DND-41 (cell line): Measurements from ENCODE around the gene NUTF2.

Source experiments
- ATAC-seq: fragments of 200-7000 bp; cut with Tn5 transposase; 3 replicates; pipeline ENCODE4 v1.9.1; 2021; ENCODE audit warnings: low read depth; ENCODE audit not compliant: insufficient read depth
- DNase-seq: peaks from one replicate; pipeline ENCODE4 v3.0.0-alpha.2; 2020
- H2AFZ ChIP-seq: 2 replicates; pipeline ENCODE4 v1.6.0; 2012; ENCODE audit warnings: low read depth, low read length
- H3K27ac ChIP-seq: 2 replicates; pipeline ENCODE4 v1.5.1; 2012; ENCODE audit warnings: low read length, inconsistent platforms
- H3K27me3 ChIP-seq: fragments of 200-600 bp; sonication (generic); 2 replicates; pipeline ENCODE4 v1.6.0; 2012; ENCODE audit warnings: low read length, mild to moderate bottlenecking, inconsistent platforms; ENCODE audit not compliant: insufficient read depth, poor library complexity
- H3K36me3 ChIP-seq: 2 replicates; pipeline ENCODE4 v1.5.1; 2012; ENCODE audit warnings: low read length, inconsistent platforms; ENCODE audit not compliant: insufficient read depth
- H3K4me1 ChIP-seq: 2 replicates; pipeline ENCODE4 v1.5.1; 2012; ENCODE audit warnings: mild to moderate bottlenecking, low read length; ENCODE audit not compliant: insufficient read depth
- H3K4me2 ChIP-seq: 2 replicates; pipeline ENCODE4 v1.6.0; 2012; ENCODE audit warnings: mild to moderate bottlenecking, moderate library complexity, low read length, inconsistent platforms; ENCODE audit not compliant: insufficient read depth
- H3K4me3 ChIP-seq, 2 experiments: fragments of 200-600 bp in 1 of 2; shearing (Covaris generic) in 1 of 2; 2 replicates each; pipeline ENCODE4 v1.5.1; 2012 to 2016; ENCODE audit warnings: inconsistent platforms in 2 of 2, low read length in 2 of 2, mild to moderate bottlenecking in 2 of 2, low read depth in 1 of 2, moderate library complexity in 1 of 2
- H3K79me2 ChIP-seq: 2 replicates; pipeline ENCODE4 v1.6.0; 2012; ENCODE audit warnings: low read length, inconsistent platforms; ENCODE audit not compliant: insufficient read depth
- H3K9ac ChIP-seq: 2 replicates; pipeline ENCODE4 v1.6.0; 2012; ENCODE audit warnings: low read depth, mild to moderate bottlenecking, inconsistent platforms, low read length, moderate library complexity
- H3K9me3 ChIP-seq: 2 replicates; pipeline ENCODE4 v1.5.1; 2012; ENCODE audit warnings: low read length, moderate library complexity, mild to moderate bottlenecking, inconsistent platforms; ENCODE audit not compliant: insufficient read depth, severe bottlenecking
- H4K20me1 ChIP-seq: 2 replicates; pipeline ENCODE4 v1.6.0; 2012; ENCODE audit warnings: low read length; ENCODE audit not compliant: insufficient read depth
- CTCF ChIP-seq: IDR thresholded peaks from 2 replicates; pipeline ENCODE4 v1.5.1; 2012; ENCODE audit warnings: borderline replicate concordance, low read length, moderate library complexity, mild to moderate bottlenecking; ENCODE audit not compliant: poor library complexity, severe bottlenecking; ENCODE audit errors: extremely low read depth
- EZH2 ChIP-seq: IDR thresholded peaks from 3 replicates; pipeline ENCODE4 v1.6.1; 2012; ENCODE audit warnings: borderline replicate concordance, low read depth, mild to moderate bottlenecking, moderate library complexity, low read length, inconsistent platforms; ENCODE audit not compliant: severe bottlenecking

Gene NUTF2

GRCh38 chr16:67805718-67806427, 40.9 kb upstream of the NUTF2 start:
- ATAC-seq = no peak
- Histone ChIP-seq H3K9ac (peak overlapping the region; percentile 78), H3K9me3 (no peaks in the 10 kb centered on the region), H2AFZ (peak overlapping the region; percentile 82), H3K27me3 (no peaks in the 10 kb centered on the region), H3K79me2 (peaks cover 51% of the 10 kb centered on the region), H3K27ac (peak overlapping the region; percentile 74), H3K4me1 (peaks cover 36% of the 10 kb centered on the region), H4K20me1 (no peaks in the 10 kb centered on the region; the same call in 1 of the 2 replicates), H3K4me3 (peak overlapping the region; percentile 86 to 91), H3K36me3 (peaks cover 35% of the 10 kb centered on the region), H3K4me2 (peak overlapping the region; percentile 92)
- TF ChIP-seq CTCF (no peak), EZH2 (no peak)
- peak; percentile 14 for DNase-seq

GRCh38 chr16:67806428-67807147, 40.1 kb upstream of the NUTF2 start, which contains the start of the genes RANBP10 and TSNAXIP1:
Gene RANBP10, minus strand, starts transcription at chr16:67806560. Its CDS starts 24 bp downstream, at chr16:67806536.
Gene TSNAXIP1, plus strand, starts transcription at chr16:67806889. Its CDS starts 261 bp downstream, at chr16:67807150.
- Histone ChIP-seq H3K9ac (peak within 1 kb of the TSS; percentile 78), H4K20me1 (no peaks in the 10 kb centered on the region; the same call in 1 of the 2 replicates), H3K4me1 (peaks cover 36% of the 10 kb centered on the region), H3K79me2 (peaks cover 44% of the 10 kb centered on the region), H3K36me3 (peaks cover 28% of the 10 kb centered on the region), H3K27me3 (no peaks in the 10 kb centered on the region), H2AFZ (peak within 1 kb of the TSS; percentile 82), H3K4me2 (peak within 1 kb of the TSS; percentile 92), H3K4me3 (peak within 1 kb of the TSS; percentile 86 to 91), H3K9me3 (no peaks in the 10 kb centered on the region), H3K27ac (peak within 1 kb of the TSS; percentile 74)
- TF ChIP-seq EZH2 (no peak), CTCF (no peak)
- peak; percentile 98 for DNase-seq
- ATAC-seq = peak; percentile 96

- ATAC-seq = no peak
- DNase-seq = no peak
- peaks cover 32% of the 10 kb centered on the region for H3K4me1 ChIP-seq
- peaks cover 22% of the 10 kb centered on the region for H3K36me3 ChIP-seq
- H3K79me2 ChIP-seq = peaks cover 37% of the 10 kb centered on the region
- peak overlapping the region; percentile 92 for H3K4me2 ChIP-seq
- peak overlapping the region; percentile 86 to 91; a peak in 3 of 4 replicates for H3K4me3 ChIP-seq
- H3K27me3 ChIP-seq = no peaks in the 10 kb centered on the region
- no peak overlapping the region for H3K27ac ChIP-seq
- TF ChIP-seq EZH2 (no peak), CTCF (no peak)
- peak overlapping the region; percentile 78 for H3K9ac ChIP-seq
- H4K20me1 ChIP-seq = no peaks in the 10 kb centered on the region; the same call in 1 of the 2 replicates
- no peaks in the 10 kb centered on the region for H3K9me3 ChIP-seq
- peak overlapping the region; percentile 82 for H2AFZ ChIP-seq
These were observed 39.5 kb upstream of the NUTF2 start for GRCh38 chr16:67807148-67807682.
